Activated T-cell treated with anti-CD3 and anti-CD28 coated beads, Interleukin-2, amount 50 U/mL, for 4 hours (primary cell): ENCODE results near the gene ZNF678. TPM values are rescaled to one million over a fixed set of nuclear protein-coding genes. Genes with fewer than 3 reads are reported as not detected.
"Not testable (repeated sequence)": the region's sequence is repeated elsewhere in the genome, so short reads cannot be mapped to it uniquely, and the experiment has no call there.

Experiments used
- ATAC-seq, 2 donors: fragments of 200-7000 bp; cut with Tn5 transposase; one replicate each; pipeline ENCODE4 v1.10.0; 2021
- DNase-seq: peaks from one replicate; pipeline ENCODE4 v3.0.0-alpha.2; 2020
- H3K27me3 Mint-ChIP-seq: one replicate; pipeline ENCODE4 v1.8.0; 2021; ENCODE audit warnings: low read depth, mixed read lengths
- H3K36me3 Mint-ChIP-seq: one replicate; pipeline ENCODE4 v1.8.0; 2022; ENCODE audit warnings: mixed read lengths; ENCODE audit not compliant: insufficient read depth
- H3K4me1 Mint-ChIP-seq: one replicate; pipeline ENCODE4 v1.8.0; 2021; ENCODE audit warnings: low read depth, mixed read lengths
- H3K4me3 Mint-ChIP-seq: one replicate; pipeline ENCODE4 v1.8.0; 2021; ENCODE audit warnings: mild to moderate bottlenecking, moderate library complexity, mixed read lengths
- H3K9me3 Mint-ChIP-seq: one replicate; pipeline ENCODE4 v1.8.0; 2021; ENCODE audit warnings: mixed read lengths
- total RNA-seq, 3 donors: library from RNA; stranded (reverse); gene quantifications; one replicate each; pipeline ENCODE4 v1.2.1, GENCODE V29; 2021

ZNF678 gene
- total RNA-seq, 3 donors from 2014 or later, result 8.0 to 9.6 (median 9.1) TPM

DNA sequence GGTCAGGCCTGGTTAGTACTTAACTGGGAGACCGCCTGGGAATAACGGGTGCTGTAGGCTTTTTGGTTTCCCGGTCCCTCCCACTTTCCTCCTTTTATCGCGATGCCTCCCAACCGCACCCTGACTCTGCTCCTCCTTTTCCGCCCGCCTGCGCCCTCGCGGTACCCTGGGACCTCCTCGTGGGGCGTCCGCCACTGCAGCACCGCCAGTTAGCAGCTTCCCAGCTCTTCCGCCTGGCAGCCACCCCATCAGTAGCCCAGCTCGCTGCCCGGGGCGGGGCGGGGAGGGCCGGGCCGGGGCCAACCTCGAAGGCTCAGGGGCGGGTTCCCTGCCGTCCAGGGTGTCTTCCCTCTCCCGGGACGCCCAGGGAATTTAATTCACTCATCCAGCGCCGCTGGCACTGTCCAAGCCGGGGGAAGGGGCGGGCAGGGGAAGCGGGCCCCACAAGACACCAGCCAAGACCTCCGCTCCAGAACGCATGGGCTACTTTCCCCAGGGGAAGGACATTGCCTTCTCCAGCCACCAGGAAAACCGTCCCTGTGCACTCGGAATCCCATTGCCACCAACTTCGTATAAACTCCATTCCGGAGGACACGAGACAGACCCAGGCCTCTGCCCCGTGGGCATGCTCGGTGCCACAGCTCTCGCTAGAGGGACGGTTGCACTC lies 2.0 kb upstream of the ZNF678 start:
- no peak for ATAC-seq
- Mint-ChIP-seq H3K4me1 (peaks cover 19% of the 10 kb centered on the region), H3K36me3 (no peaks in the 10 kb centered on the region), H3K27me3 (peaks cover 34% of the 10 kb centered on the region), H3K4me3 (no peak overlapping the region), H3K9me3 (no peaks in the 10 kb centered on the region)
- DNase-seq, result no peak

DNA sequence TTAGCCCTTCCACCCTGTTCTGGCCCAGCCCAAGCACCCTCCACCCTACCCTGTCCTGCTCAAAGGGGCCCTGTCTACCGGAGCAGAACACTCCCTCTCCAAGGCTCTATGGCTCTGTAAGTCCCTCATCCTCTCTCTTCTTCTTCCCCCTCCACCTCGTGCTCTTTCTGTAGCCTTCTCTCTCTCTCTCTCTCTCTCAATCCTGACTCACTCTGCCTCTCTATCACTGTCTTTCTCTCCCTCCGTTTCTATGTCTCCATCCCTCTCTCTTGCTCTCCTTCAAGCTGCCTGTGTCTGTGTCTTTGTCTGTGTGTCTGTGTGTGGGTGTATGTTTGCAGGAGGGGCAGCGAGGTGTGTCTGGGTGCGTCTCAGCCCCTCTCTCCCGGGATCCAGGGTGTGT lies 1.3 kb upstream of the ZNF678 start:
- Mint-ChIP-seq H3K4me1 (peaks cover 20% of the 10 kb centered on the region), H3K9me3 (no peaks in the 10 kb centered on the region), H3K4me3 (peak overlapping the region; percentile 6), H3K27me3 (peaks cover 34% of the 10 kb centered on the region), H3K36me3 (peaks cover 1% of the 10 kb centered on the region)
- ATAC-seq (no peak), DNase-seq (no peak)

DNA sequence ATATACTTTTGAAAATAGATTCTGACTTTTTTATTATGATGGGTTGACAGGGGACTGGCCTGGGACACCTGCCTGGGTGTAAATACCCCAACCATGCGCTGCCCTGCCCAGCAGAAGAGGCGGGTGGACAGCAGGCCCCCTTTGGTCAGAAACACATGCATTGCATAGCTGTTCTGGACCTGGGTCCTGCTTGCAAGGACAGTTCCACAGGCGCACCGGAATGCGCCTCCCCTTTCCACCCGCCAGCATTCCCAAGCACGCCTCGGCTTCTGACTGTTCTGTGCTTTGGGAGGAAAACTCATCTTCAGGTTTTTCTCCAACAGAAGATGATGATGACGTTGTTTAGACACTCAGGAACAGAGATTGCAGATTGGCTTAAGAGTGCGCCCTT lies 428 bp upstream of the ZNF678 start:
- DNase-seq, result no peak
- peak overlapping the region; percentile 87 for H3K4me3 Mint-ChIP-seq
- H3K9me3 Mint-ChIP-seq, result no peaks in the 10 kb centered on the region
- peaks cover 30% of the 10 kb centered on the region for H3K27me3 Mint-ChIP-seq
- no peak for ATAC-seq
- H3K4me1 Mint-ChIP-seq, result peaks cover 23% of the 10 kb centered on the region
- H3K36me3 Mint-ChIP-seq, result peaks cover 1% of the 10 kb centered on the region

DNA sequence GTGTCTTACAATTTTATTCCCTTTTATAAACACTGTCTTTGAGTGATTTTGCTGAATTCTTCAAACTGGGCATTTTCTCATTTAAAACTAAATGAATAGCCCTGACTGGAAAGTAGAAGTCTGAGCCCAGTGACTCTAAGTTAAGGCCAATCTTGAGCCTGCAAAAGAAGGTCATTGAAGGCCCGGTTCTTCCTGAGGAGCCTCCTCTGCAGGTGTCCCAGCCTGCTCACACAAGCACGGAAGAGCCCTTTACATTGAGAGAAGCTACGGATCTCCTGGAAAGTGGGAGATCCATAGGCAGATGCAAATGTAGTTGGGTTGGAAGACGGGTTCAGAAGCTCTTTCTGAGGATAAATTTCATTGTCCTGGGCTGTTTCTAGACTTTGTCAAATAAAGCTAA lies 3.9 kb downstream of the ZNF678 start:
- H3K9me3 Mint-ChIP-seq, result no peaks in the 10 kb centered on the region
- DNase-seq, result no peak
- H3K27me3 Mint-ChIP-seq, result peaks cover 2% of the 10 kb centered on the region
- H3K4me3 Mint-ChIP-seq, result no peak overlapping the region
- peaks cover 31% of the 10 kb centered on the region for H3K4me1 Mint-ChIP-seq
- ATAC-seq, result no peak
- H3K36me3 Mint-ChIP-seq, result peaks cover 6% of the 10 kb centered on the region

DNA sequence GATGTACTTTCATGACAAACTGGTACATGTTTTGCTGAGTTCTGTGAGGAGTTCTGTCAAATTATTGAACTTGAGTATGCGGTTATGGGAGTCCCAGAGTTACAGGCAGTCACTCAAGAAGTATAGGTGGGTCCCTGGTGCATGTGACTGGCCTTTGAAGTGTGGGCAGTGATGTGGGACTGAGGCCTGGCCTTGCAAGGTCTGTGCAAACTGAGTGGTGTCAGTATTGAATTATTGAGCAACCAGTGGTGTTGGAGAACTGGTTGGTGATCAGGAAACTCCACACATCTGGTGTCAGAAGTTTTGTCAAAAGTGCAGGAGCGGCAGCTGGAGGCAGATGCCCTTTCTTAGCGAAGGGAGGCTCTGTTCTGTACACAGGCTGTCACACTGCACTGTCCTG lies 5.2 kb downstream of the ZNF678 start:
- no peaks in the 10 kb centered on the region for H3K27me3 Mint-ChIP-seq
- DNase-seq (no peak), ATAC-seq (no peak)
- H3K9me3 Mint-ChIP-seq, result no peaks in the 10 kb centered on the region
- H3K4me3 Mint-ChIP-seq, result no peak overlapping the region
- H3K36me3 Mint-ChIP-seq, result peaks cover 6% of the 10 kb centered on the region
- H3K4me1 Mint-ChIP-seq, result peaks cover 30% of the 10 kb centered on the region

DNA sequence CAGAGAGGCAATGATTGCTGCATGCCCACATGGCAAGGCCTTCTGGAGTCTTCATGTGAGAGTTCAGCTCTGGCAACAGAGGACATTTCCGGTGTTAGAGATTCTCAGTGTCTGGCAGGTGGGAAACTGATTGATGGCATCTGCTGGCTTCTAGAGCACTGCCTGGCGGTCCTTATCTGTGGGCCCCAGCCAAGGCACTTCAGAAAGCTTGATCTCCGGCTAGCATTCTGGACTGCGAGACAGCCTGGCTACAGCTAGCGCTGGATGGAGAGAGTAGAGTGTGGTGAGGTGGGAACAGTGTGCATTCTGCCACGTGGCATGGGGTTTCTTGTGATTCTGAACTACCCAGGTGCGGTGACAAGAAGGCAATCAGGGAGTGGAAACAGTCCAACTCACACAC lies 9.4 kb downstream of the ZNF678 start:
- no peaks in the 10 kb centered on the region for H3K27me3 Mint-ChIP-seq
- peaks cover 33% of the 10 kb centered on the region for H3K36me3 Mint-ChIP-seq
- ATAC-seq (no peak), DNase-seq (no peak)
- H3K9me3 Mint-ChIP-seq, result peaks cover 30% of the 10 kb centered on the region
- H3K4me1 Mint-ChIP-seq, result peaks cover 29% of the 10 kb centered on the region
- no peak overlapping the region for H3K4me3 Mint-ChIP-seq

DNA sequence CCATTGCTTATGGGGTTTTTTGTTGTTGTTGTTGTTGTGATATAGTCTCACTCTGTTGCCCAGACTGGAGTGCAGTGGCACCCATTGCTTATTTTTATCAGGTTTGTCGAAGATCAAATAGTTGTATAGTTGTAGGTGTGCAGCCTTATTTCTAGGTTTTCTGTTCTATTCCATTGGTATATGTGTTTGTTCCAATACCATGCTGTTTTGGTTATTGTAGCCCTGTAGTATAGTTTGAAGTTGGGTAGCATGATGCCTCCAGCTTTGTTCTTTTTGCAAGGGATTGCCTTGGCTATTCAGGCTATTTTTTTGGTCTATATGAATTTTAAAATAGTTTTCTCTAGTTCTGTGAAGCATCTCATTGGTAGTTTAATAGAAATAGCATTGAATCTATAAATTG lies 11.6 kb downstream of the ZNF678 start:
- DNase-seq (no peak), ATAC-seq (no peak)
- H3K27me3 Mint-ChIP-seq, result no peaks in the 10 kb centered on the region
- H3K4me3 Mint-ChIP-seq, result no peak overlapping the region
- peaks cover 29% of the 10 kb centered on the region for H3K4me1 Mint-ChIP-seq
- peaks cover 43% of the 10 kb centered on the region for H3K9me3 Mint-ChIP-seq
- H3K36me3 Mint-ChIP-seq, result peaks cover 37% of the 10 kb centered on the region

DNA sequence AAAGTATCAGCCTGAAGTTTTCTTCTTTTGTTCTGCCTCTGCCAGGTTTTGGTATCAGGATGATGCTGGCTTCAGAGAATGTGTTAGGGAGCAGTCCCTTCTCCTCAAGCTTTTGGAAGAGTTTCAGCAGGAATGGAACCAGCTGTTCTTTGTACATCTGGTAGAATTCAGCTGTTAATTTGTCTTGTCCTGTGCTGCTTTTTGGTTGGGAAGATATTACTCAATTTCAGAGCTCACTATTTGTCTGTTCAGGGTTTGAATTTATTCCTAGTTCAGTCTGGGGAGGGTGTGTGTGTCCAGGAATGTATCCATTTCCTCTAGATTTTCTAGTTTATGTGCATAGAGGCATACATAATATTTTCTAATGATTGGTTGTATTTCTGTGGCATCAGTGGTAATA lies 12.8 kb downstream of the ZNF678 start:
- peaks cover 47% of the 10 kb centered on the region for H3K9me3 Mint-ChIP-seq
- H3K4me3 Mint-ChIP-seq, result no peak overlapping the region
- peaks cover 37% of the 10 kb centered on the region for H3K36me3 Mint-ChIP-seq
- peaks cover 27% of the 10 kb centered on the region for H3K4me1 Mint-ChIP-seq
- H3K27me3 Mint-ChIP-seq, result no peaks in the 10 kb centered on the region
- ATAC-seq (no peak), DNase-seq (no peak)

DNA sequence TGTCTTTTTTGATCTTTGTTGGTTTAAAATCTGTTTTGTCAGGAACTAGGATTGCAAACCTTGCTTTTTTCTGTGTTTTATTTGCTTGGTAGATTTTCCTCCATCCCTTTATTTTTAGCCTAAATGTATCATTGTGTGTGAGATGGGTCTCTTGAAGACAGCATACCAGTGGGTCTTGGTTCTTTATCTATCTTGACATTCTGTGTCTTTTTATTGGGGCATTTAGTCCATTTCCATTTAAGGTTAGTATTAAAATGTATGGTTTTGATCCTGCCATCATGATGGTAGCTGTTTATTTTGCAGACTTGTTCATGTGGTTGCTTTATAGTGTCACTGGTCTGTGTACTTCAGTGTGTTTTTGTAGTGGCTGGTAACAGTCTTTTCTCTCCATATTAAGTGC lies 14.1 kb downstream of the ZNF678 start:
- Mint-ChIP-seq H3K9me3 (peaks cover 47% of the 10 kb centered on the region), H3K4me1 (peaks cover 27% of the 10 kb centered on the region), H3K27me3 (no peaks in the 10 kb centered on the region), H3K36me3 (peaks cover 35% of the 10 kb centered on the region), H3K4me3 (no peak overlapping the region)
- DNase-seq, result no peak
- ATAC-seq, result no peak

DNA sequence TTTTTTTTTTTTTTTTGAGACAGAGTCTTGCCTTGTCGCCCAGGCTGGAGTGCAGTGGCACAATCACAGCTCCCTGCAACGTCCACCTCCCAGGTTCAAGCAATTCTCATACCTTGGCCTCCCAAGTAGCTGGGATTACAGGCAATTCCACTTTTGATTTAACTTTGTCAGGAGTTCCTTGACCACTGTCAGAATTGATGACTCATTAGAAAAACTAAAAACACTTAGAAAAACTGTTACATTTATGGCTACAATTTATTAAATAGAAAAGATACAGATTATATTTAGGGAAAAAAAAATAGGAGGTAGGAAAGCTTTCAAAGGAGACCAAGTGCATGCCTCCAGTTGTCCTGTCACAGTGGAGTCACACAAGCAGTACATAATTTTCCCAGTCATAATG lies 20.0 kb downstream of the ZNF678 start:
- H3K4me3 Mint-ChIP-seq, result no peak overlapping the region
- H3K9me3 Mint-ChIP-seq, result peaks cover 28% of the 10 kb centered on the region
- no peak for ATAC-seq
- peaks cover 11% of the 10 kb centered on the region for H3K4me1 Mint-ChIP-seq
- H3K27me3 Mint-ChIP-seq, result no peaks in the 10 kb centered on the region
- DNase-seq, result no peak
- H3K36me3 Mint-ChIP-seq, result peaks cover 38% of the 10 kb centered on the region

DNA sequence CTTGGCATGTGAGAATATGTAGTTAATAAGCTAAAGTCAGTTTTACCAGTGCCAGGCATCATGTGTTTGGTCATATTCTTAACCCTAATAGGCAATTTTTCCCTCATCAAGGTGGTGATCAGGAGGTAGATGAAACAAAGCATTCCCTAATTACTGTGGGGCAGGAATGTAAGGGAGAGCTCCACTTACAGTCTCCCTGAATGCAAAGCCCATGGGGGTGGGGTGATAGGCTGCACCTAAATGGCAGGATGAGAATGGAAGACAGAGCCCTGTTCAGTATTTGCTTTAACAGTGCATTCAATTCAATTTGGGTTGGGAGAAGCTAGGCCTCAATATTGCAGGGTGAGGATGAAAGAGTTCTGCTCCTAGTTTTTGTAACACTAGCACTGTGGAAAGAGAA lies 23.4 kb downstream of the ZNF678 start:
- Mint-ChIP-seq H3K36me3 (peaks cover 62% of the 10 kb centered on the region), H3K27me3 (no peaks in the 10 kb centered on the region), H3K4me1 (no peaks in the 10 kb centered on the region), H3K9me3 (peaks cover 37% of the 10 kb centered on the region), H3K4me3 (no peak overlapping the region)
- DNase-seq, result no peak
- no peak for ATAC-seq

DNA sequence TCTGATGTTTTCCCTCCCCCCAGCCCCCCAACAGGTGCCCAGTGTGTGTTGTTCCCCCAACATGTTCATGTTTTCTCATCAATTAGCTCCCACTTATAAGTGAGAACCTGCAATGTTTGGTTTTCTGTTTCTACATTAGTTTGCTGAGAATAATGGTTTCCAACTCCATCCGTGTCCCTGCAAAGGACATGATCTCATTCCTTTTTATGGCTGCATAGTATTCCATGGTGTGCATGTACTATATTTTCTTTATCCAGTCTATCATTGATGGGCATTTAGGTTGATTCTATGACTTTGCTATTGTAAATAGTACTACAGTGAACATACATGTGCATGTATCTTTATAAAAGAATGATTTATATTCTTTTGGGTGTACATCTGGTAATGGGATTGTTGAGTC lies 24.6 kb downstream of the ZNF678 start:
- Mint-ChIP-seq H3K4me3 (no peak overlapping the region), H3K36me3 (peaks cover 62% of the 10 kb centered on the region), H3K27me3 (no peaks in the 10 kb centered on the region), H3K4me1 (no peaks in the 10 kb centered on the region), H3K9me3 (peaks cover 37% of the 10 kb centered on the region)
- DNase-seq, result no peak
- ATAC-seq, result no peak

DNA sequence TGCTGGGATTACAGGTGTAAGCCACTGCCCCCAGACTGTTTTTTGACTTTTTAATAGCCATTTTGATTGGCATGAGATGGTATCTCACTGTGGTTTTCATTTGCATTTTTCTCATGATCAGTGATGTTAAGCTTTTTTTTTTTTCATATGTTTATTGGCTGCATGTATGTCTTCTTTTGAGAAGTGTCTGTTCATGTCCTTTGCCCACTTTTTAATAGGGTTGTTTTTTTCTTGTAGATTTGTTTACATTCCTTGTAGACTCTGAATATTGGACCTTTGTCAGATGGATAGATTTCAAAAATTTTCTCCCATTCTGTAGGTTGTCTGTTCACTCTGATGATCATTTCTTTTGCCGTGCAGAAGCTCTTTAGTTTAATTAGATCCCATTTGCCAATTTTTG lies 25.4 kb downstream of the ZNF678 start:
- Mint-ChIP-seq H3K36me3 (peaks cover 63% of the 10 kb centered on the region), H3K9me3 (peaks cover 42% of the 10 kb centered on the region)
- not testable (repeated sequence) for ATAC-seq, H3K27me3 Mint-ChIP-seq, DNase-seq, H3K4me1 Mint-ChIP-seq, H3K4me3 Mint-ChIP-seq

DNA sequence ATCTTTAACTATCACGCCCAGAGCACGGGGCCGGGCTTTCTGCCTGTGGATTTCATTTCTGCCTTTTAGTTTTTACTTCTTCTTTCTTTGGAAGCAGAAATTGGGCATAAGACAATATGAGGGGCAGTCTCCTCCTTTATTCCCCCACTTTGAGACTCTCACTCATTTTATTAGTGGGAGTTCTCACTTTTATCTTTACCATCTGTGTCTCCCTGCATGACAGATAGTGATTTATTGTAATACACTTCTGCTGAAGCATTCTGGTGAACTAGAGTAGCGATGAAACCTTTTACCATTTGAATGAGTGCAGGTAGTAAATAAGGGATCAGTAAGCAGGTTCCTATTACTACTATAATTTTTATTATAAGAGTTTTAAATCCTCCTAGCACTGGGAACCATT lies 26.4 kb downstream of the ZNF678 start:
- ATAC-seq, H3K4me1 Mint-ChIP-seq, H3K27me3 Mint-ChIP-seq, DNase-seq, H3K4me3 Mint-ChIP-seq: not testable (repeated sequence)
- peaks cover 59% of the 10 kb centered on the region for H3K36me3 Mint-ChIP-seq
- peaks cover 41% of the 10 kb centered on the region for H3K9me3 Mint-ChIP-seq

DNA sequence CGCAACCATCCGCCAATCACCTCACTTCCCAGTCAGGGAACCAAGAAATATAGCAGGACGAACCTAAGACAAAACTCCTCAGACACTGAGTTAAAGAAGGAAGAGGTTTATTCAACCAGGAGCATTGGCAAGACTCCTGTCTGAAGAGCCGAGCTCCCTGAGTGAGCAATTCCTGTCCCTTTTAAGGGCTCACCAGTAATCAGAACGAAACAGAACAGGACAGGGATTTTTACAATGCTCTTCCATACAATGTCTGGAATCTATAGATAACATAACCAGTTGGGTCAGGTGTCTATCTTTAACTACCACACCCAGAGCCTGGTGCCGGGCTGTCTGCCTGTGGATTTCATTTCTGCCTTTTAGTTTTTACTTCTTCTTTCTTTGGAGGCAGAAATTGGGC lies 32.9 kb downstream of the ZNF678 start:
- not testable (repeated sequence) for ATAC-seq, H3K27me3 Mint-ChIP-seq, H3K4me1 Mint-ChIP-seq, DNase-seq, H3K4me3 Mint-ChIP-seq
- Mint-ChIP-seq H3K36me3 (peaks cover 50% of the 10 kb centered on the region), H3K9me3 (peaks cover 51% of the 10 kb centered on the region)

DNA sequence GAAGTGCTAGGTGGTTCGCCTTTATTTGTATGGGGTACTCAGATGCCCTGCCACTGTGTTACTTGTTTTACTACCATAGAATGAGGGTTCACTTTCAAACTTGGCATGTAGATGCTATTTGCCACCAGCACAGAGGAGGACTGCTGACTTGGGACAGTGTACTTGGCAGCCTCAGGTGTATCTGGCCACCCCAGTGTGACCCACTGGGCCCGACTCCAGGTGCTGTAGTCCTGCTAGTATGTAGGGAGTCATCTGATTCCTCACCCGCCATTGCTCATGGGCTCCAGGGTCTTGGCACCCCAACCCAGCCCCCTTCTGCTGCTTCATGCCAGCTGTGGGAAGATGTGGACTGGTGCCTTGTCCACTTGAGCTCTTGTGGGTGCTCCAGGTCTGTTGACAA lies 40.0 kb downstream of the ZNF678 start:
- H3K36me3 Mint-ChIP-seq, result peaks cover 49% of the 10 kb centered on the region

More for the DNA sequence above, 40.0 kb downstream of the ZNF678 start:
- peaks cover 47% of the 10 kb centered on the region for H3K9me3 Mint-ChIP-seq
- no peak for ATAC-seq
- no peak overlapping the region for H3K4me3 Mint-ChIP-seq
- DNase-seq, result no peak
- H3K27me3 Mint-ChIP-seq, result no peaks in the 10 kb centered on the region
- peaks cover 5% of the 10 kb centered on the region for H3K4me1 Mint-ChIP-seq
